ENCODE data around the gene ZNF296.

- TF ChIP-seq ZFX (IDR thresholded peaks at IDR 0.05) (no peak), POLR2A (IDR thresholded peaks at IDR 0.05; ENCODE audit: borderline replicate concordance, extremely low read depth, insufficient read depth, insufficient read length) (no peak), POLR2AphosphoS5 (IDR thresholded peaks at IDR 0.05; ENCODE audit: low read depth, low read length) (no peak), CBX3 (IDR thresholded peaks at IDR 0.05; ENCODE audit: low read depth) (no peak)
Measured at GRCh38 chr19:45045671-45046353, 30.5 kb downstream of the ZNF296 start.

Measured in HCT116 (cell line).